Omental fat pad (tissue), 4 donors: Measurements from ENCODE around the gene SRXN1. TPM values are rescaled to one million over a fixed set of nuclear protein-coding genes. Genes with fewer than 3 reads are reported as not detected.

Source experiments
- ATAC-seq: fragments of 150-250 bp; one replicate; pipeline ENCODE4 v1.9.1; 2016; ENCODE audit warnings: mild to moderate bottlenecking, moderate library complexity; ENCODE audit not compliant: low FRiP score
- DNase-seq: peaks from one replicate; pipeline ENCODE4 v3.0.0-alpha.2; 2019; ENCODE audit warnings: low spot score
- total RNA-seq, 4 donors: library from RNA; depleted of rRNA; stranded (reverse); fragments of >200 nt; gene quantifications; one replicate each; pipeline ENCODE4 v1.1.0, GENCODE V29; 2016
- TF ChIP-seq, protein P1 (sequence below), 3 donors: fragments of 450-650 bp; IDR thresholded peaks; one replicate each; pipeline ENCODE4 v1.5.1; 2016 to 2017; ENCODE audit warnings: antibody characterized with exemption in 3 of 3, mild to moderate bottlenecking in 3 of 3, moderate library complexity in 2 of 3

SRXN1 gene
- total RNA-seq, 4 donors from 2014 or later: 43.4 to 62.4 (median 48.5) TPM

DNA sequence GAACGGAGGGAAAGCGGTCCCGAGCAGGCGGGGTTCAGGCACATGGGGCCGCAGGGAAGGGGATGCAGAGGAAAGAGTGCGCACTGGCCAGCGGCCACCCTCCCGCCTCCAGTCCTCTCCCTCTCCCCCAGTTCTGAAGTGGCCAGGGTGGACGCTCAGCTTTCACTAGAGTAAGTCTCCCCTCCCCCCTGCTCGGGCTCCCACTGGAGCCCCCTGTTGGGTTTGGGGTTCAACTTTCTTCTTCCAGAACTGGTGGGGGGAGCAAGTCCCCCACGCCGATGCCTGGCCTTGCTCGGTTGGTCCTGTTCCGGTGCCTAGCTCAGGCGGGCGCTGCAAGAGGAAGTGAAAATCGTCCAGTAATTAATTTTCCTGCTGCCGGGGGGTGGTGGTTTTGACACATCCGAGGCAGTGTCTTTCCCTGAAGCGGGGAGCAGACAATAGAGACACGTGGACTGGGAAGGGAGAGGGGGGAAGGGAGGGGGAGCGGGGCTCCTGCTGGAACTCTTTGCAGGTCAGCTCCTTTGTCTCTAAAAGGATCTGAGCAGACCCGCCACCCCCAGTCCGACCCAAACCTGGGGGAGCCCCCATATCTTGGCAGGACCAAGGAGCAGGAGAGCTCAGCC is 23.4 kb upstream of the SRXN1 start:
- ATAC-seq (no peak), DNase-seq (no peak)
- TF ChIP-seq, protein P1, sequence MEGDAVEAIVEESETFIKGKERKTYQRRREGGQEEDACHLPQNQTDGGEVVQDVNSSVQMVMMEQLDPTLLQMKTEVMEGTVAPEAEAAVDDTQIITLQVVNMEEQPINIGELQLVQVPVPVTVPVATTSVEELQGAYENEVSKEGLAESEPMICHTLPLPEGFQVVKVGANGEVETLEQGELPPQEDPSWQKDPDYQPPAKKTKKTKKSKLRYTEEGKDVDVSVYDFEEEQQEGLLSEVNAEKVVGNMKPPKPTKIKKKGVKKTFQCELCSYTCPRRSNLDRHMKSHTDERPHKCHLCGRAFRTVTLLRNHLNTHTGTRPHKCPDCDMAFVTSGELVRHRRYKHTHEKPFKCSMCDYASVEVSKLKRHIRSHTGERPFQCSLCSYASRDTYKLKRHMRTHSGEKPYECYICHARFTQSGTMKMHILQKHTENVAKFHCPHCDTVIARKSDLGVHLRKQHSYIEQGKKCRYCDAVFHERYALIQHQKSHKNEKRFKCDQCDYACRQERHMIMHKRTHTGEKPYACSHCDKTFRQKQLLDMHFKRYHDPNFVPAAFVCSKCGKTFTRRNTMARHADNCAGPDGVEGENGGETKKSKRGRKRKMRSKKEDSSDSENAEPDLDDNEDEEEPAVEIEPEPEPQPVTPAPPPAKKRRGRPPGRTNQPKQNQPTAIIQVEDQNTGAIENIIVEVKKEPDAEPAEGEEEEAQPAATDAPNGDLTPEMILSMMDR (IDR thresholded peaks at IDR 0.05): no peak

DNA sequence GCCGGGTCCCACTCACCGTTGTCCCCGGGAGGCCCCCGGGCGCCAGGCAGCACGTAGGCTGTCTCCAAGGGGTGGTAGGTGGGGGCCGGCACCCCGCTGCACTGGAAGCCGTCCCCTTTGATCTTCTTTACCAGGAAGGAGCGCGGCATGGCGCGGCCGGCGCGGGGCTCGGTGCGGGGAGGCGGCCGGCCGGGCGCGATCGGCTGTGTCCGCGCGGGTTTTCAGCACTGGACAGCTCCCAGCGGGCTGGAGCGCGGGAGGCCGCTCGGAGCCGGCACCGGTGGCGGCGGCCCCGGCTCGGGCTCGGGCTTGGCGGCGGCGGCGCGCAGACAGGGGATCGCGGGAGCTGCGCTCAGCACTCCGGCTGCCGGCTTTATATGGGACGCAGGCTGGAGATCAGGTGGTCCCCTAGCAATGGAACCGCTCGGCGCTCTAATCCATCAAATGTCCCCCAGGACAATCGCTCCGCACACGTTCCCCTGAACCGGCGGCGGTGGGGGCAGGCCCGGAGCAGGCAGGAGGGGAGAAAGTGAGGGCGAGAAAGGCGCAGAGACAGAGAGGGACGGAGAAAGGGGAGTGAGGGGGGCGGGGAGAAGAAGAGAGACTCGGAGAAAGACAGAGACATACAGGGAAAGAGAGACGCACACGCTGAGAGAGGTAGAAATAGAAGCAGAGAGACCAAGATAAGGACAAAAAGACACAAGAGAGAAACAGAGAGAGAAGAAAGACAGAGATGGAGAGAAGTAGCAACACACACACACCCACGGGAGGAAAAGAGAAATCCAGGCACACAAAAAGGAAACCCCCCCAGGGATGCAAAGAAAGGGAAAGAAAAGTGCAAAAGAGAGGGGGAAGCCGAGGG is 22.7 kb upstream of the SRXN1 start, which contains the start of gene SCRT2:
Gene SCRT2 (minus strand): TSS at position 350 of the 862 bp plus-strand sequence. CDS start 201 bp downstream, at position 149.
- TF ChIP-seq, protein P1 (IDR thresholded peaks at IDR 0.05): no peak
- ATAC-seq: peak; percentile 95
- peak; percentile 54 for DNase-seq

DNA sequence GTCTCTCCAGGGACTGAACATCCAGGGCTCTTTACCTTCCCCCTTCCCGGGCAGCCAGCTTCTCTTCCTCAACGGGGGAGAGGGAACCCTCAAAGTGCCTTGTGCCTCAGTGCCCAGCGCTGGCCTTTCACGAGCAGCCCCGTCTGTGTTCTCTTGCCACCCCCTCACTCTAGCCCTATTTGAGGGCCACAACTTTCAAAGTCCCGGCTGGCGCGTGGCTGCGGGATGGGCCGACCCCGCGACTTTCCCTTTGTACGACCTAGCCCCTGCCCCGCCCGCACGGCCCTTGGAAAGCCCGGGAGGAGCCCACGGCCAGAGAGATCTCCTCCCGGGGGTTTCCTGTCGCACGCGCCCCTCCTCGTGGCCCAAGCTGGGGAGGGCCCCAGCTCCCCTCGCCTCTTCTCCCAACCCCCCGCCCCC is 22.0 kb upstream of the SRXN1 start:
- ATAC-seq (no peak), DNase-seq (no peak)
- TF ChIP-seq, protein P1 (IDR thresholded peaks at IDR 0.05): no peak

DNA sequence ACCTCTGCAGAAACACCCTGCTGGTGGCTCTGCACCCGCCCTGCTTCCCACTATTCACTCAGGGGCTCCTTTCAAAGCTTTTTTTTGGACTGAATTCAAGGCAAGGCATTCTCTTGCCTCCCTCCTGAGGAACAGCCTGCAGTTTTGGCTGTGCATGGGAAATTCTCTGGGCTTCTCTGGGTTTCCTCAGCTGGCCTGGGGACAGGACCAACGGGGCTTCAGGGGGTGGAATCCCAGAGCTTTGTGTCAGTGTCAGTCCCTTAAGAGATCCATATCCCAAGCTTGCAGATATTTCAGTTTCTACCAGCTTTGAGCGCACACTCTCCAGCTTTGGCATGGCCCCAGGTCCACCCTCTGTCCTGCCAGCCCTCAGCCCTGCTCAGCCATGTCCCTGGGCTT is 20.6 kb upstream of the SRXN1 start:
- DNase-seq: no peak
- ATAC-seq: no peak
- TF ChIP-seq, protein P1 (IDR thresholded peaks at IDR 0.05): no peak

DNA sequence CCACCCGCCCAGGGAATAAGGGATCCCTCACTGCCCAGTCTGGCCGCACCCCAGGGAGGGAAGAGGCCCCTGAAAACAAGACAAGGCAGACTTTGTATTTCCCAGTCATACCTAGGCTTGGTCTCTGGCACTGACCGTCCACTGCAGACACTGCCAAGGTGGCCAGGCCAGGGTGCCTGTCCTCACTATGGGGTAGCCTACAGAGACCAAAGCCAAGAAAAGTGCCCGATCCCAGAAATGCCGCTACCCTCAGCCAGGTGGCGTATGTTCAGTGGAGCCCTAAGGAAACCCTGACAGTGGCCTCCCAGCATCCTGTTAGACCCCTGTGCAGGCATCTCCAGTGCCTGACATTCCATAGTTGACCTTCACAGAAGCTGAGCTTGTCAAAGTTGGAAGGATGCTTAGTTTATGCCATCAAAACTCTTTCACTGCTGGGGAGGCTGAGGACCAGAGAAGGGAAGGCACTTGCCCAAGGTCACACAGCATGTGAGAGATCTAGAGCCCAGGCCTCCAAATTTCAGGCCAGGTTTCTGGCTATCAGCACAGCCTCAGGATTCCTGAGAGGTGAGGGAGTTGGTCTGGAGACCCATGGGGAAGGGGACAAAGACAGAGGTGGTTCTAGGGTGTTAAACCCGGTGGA is 20.1 kb upstream of the SRXN1 start:
- ATAC-seq: no peak
- no peak for DNase-seq
- TF ChIP-seq, protein P1 (IDR thresholded peaks at IDR 0.05): no peak

DNA sequence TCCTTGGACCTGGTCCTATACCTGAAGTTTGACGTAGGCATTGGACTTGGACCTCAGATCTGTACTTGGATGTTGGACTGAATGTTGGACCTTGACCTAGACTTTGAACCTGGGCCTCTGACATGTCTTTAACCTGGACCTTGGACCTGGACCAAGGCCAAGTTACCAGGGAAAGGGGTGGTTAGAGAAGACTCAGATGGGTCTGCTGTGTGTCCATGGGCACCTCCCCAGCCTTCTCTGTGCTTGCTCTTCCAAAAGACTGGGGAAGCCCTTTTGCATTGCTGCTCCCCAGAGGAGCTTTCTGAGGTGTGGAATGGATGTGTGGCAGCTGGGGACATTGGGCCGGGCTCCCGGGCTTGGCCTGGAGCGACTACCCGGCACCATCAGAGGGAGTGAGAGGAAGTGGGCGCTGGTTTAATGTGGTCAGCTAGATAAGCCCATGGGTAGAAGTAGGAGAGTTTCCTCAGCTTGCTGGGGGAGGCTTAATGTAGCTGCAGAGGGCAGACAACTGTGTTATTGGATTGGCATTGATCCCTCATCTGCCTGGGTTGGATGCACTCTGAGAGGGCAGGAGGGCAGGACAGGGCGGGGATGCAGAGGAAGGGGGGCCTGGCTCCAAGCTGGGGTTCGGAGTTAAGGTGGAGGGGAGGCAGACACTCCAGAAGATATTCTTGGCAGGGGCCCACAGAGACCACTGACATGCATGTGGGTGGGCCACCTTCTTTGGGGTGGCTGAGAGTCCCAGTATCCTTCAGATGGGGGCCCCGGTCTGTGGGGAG is 18.4 kb upstream of the SRXN1 start:
- TF ChIP-seq, protein P1 (IDR thresholded peaks at IDR 0.05): no peak
- no peak for ATAC-seq
- DNase-seq: no peak
